ENCODE results near the gene CITED1. TPM values are rescaled to one million over a fixed set of nuclear protein-coding genes. Genes with fewer than 3 reads are reported as not detected.
"Not testable (repeated sequence)": the region's sequence is repeated elsewhere in the genome, so short reads cannot be mapped to it uniquely, and the experiment has no call there.

CITED1 gene
- total RNA-seq (2014; rRNA removed; shearing (Covaris generic); ENCODE audit: low replicate concordance): not detected in 2 replicates

DNA sequence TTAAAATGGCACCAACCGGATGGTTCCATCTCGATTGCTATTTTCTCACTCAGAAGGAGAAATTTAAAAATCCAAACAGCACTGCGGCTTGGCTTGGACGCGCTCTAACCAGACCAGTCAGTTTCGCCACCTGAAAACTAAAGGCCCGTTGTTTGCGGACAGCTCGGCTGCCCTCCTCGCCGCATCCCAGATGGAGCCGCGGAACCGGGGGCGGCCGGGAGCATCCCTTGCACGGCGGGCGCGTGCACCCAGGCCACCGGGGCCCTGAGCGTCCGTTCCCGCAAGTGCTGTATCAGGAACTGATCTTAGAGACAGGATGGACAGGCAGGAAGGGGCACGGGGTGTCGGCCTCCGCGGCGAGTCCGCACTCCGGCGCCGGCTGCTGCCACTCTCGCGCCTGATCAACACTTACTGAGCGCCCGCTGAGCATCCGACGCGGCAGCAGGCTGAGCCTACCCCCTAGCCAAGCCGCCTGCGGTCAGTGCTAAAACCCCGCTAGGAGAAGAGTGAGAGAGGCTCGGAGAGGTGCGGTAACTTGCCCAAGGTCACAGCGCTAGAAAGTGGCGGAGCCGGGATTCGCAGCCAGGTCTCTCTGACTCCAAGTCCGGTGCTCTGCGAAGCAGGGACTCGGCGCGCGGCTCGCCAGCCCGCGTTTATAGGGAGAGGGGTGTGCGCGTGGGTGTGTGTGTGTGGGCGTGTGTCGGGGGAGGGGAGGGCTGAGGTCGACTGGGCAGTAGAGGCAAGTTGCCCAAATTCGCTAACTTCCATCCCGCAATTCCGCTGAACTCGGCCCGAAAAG lies at the start of gene CITED1:
Gene CITED1 (minus strand): TSS at position 629 of the 799 bp plus-strand sequence. CDS start 3,045 bp downstream, outside the sequence.
- in situ Hi-C loops (cut with HindIII; ENCODE audit: low pct_unique_long_range_greater_than_20kb, low sequenced_read_pairs): no loop called here
- no peak for DNase-seq (ENCODE audit: low read depth)

GRCh38 chrX:72352786-72353185 lies 47.1 kb upstream of the CITED1 start:
- no peak for DNase-seq (ENCODE audit: low read depth)
- in situ Hi-C loops (cut with HindIII; ENCODE audit: low pct_unique_long_range_greater_than_20kb, low sequenced_read_pairs): no loop called here

GRCh38 chrX:72351606-72352334 lies 46.1 kb upstream of the CITED1 start:
- in situ Hi-C loops (cut with HindIII; ENCODE audit: low pct_unique_long_range_greater_than_20kb, low sequenced_read_pairs): no loop called here
- no peak for DNase-seq (ENCODE audit: low read depth)

DNA sequence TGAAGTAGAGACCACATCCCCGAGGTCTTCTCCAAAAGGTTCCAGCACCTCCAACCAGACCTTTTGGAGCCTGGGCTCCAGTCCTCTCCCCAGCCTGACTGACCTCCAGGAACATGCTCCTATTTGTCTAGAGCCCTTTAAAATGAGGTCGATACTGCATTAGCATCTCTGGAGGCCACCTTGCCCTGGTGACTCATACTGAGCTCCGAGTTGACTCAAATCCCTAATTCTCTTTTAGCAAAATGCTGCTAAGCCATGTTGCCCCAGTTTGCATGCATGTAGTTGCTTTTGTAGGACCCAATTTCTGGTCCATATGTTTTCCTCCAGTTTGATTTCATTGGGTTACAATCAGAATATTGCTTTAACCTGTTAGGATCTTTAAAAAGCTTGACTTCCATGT lies 43.5 kb upstream of the CITED1 start:
- DNase-seq (ENCODE audit: low read depth): no peak
- in situ Hi-C loops (cut with HindIII; ENCODE audit: low pct_unique_long_range_greater_than_20kb, low sequenced_read_pairs): no loop called here

GRCh38 chrX:72348247-72348979 lies 42.7 kb upstream of the CITED1 start:
- in situ Hi-C loops (cut with HindIII; ENCODE audit: low pct_unique_long_range_greater_than_20kb, low sequenced_read_pairs): no loop called here
- DNase-seq (ENCODE audit: low read depth): no peak

DNA sequence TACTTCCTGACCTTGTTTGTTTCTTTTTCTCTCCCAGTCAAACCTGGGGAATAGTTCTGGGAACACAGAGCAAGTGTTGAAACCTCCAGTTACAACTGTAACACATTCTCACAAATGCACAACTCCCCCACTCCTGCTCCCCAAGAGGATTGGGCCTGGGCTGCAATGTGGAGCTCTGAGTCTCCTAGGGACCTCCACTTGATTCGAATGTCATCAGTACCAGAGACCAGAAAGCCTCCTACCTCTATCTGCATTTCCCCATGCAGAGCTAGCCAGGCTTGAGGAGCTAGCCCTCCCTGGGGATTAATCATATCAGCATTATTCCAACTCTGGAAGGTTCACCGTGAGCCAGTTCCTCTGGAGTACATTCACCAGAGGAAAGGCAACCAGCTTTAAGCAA lies 41.7 kb upstream of the CITED1 start:
- DNase-seq (ENCODE audit: low read depth): no peak
- in situ Hi-C loops (cut with HindIII; ENCODE audit: low pct_unique_long_range_greater_than_20kb, low sequenced_read_pairs): no loop called here

DNA sequence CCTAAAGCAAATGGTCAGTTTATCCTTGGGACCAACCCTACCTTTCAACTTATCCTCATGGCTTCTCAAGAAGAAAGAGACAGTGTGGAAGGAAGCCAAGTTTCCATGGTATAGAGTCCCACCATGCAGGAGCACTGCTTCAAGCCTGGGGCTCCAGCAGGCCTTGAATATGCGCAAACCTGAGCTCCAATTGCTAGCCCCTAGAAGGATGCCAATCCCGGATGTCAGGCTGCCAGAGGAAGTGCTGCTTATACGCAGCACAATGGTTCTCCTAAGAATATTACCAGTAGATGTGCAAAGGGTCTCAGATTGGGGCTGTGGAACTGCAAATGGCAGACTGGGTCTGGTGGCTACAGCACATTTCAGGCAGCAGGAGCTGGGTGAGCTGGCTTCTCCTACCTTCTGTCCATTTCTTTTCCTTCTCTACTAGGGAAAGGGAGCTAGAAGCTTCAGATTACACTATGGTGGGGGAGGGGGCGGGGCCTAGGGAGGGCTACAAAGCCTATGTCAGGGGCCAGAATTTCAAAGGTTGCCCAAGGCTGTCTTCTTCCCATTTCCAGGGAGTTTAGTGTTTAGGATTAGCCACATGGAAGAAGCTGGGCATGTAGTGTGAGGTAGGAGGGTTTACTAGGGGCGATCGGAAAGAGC lies 40.7 kb upstream of the CITED1 start:
- in situ Hi-C loops (cut with HindIII; ENCODE audit: low pct_unique_long_range_greater_than_20kb, low sequenced_read_pairs): no loop called here
- no peak for DNase-seq (ENCODE audit: low read depth)

DNA sequence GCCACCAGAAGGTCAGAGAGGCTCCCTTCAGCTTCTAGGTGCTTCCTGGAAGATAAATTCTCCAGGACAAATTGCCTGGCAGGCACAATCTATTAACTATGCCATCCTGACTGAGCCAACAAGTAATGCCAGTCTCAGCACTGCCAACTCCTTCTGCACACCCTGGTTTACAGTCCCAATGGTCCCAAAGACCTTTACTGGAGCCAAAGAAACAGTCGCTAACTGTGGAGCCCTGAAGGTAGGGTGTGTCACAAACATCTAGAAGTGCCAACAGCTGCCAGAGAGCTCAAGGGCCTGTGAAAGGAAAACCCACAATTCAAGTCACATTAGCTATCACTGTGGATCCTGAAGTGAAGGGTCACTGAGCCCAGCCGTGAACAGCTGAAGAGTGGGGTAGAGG lies 34.9 kb upstream of the CITED1 start:
- in situ Hi-C loops (cut with HindIII; ENCODE audit: low pct_unique_long_range_greater_than_20kb, low sequenced_read_pairs): no loop called here
- no peak for DNase-seq (ENCODE audit: low read depth)

DNA sequence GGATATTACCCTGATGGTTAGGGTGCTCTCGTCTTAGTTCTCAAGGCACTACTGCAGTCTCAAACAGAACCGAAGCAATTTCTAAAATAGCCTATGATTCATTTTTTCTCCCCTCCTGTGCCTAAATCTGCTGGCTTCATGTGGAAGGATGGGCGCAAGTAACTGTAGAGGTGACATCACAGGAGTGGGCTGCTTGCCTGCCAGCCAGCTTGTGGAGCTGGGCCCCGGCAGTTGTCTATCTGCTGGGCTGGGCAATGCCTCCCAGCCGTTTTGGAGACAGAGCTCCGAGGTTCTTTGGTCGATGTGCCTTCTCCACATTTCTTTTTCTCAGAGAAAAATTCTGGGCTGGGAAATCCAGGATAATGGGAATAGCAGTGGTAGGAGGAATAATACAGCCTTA lies 34.3 kb upstream of the CITED1 start:
- no peak for DNase-seq (ENCODE audit: low read depth)
- in situ Hi-C loops (cut with HindIII; ENCODE audit: low pct_unique_long_range_greater_than_20kb, low sequenced_read_pairs): no loop called here

DNA sequence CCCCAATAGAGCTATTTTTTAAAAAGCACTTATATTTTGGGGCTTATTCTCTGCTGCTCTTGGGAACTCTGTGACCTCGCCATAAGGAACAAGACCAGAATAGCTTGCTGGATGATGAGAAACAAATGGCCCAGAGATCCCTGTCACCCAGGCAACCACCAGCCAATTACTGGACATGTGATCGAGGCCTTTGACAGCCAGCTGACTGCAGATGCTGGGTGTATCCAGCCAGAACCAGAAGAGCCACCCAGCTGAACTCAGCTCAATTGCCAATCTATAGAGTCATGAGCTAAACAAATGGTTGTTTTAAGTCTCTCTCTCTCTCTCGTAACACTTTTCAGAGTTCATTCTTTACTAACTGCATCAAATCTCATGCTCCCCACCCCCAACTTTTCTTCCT lies 24.4 kb upstream of the CITED1 start:
- no peak for DNase-seq (ENCODE audit: low read depth)
- in situ Hi-C loops (cut with HindIII; ENCODE audit: low pct_unique_long_range_greater_than_20kb, low sequenced_read_pairs): no loop called here

DNA sequence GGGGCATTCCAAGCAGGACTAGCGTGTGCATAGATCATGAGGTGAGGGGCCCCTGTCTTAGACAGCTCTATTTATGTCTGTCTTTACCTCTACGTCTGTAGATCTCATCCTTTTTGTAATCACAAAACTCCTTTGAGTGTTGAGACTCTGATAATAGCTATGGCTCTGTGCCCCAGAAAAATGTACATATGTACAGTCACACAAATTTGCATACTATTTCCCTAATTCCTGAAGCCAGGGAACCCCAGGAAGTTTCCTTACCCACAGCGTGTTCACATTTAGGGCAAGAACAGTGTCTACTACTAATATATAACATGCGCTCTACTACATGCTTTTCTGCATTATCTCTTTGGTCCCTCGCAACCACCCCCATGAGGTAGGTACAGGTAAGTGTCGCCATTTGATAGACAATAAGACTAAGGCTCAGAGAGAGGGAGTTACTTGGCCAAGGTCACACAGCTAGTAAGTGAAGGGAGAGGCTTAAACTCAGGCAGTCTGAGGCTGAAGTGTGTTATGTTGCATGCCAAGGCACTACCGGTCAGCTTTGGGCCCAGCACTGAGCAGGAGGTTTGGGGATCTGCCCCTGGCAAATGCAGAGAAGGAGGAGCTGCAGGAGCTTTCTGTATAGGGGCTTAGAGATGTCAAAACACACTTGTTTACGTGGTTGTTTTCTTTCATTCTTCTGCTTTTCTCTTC lies 21.0 kb upstream of the CITED1 start:
- in situ Hi-C loops (cut with HindIII; ENCODE audit: low pct_unique_long_range_greater_than_20kb, low sequenced_read_pairs): no loop called here
- no peak for DNase-seq (ENCODE audit: low read depth)

GRCh38 chrX:72319651-72320050 lies 13.9 kb upstream of the CITED1 start:
- DNase-seq (ENCODE audit: low read depth); in situ Hi-C loops (cut with HindIII; ENCODE audit: low pct_unique_long_range_greater_than_20kb, low sequenced_read_pairs): not testable (repeated sequence)

DNA sequence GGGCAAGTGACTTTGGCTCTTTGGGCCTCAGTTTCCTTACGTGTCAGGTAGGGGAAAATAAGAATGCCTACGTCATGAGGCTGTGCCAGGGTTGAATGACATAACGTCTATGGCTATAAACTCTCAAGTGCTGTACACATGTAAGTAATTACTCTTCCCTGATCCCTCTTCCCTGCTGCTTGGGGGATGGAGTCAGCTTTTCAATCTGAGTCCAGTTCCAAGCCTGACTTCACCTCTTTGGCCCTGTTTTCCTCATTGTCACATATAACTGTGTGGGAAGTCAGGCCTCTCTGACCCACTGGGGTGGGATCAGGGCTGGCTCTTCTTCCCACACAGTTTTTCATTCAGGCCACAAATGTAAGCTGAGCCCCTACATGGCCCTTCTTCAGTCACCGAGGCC lies 11.4 kb upstream of the CITED1 start:
- DNase-seq (ENCODE audit: low read depth): no peak
- in situ Hi-C loops (cut with HindIII; ENCODE audit: low pct_unique_long_range_greater_than_20kb, low sequenced_read_pairs): no loop called here

GRCh38 chrX:72316408-72317110 lies 10.8 kb upstream of the CITED1 start:
- in situ Hi-C loops (cut with HindIII; ENCODE audit: low pct_unique_long_range_greater_than_20kb, low sequenced_read_pairs): no loop called here
- DNase-seq (ENCODE audit: low read depth): no peak

DNA sequence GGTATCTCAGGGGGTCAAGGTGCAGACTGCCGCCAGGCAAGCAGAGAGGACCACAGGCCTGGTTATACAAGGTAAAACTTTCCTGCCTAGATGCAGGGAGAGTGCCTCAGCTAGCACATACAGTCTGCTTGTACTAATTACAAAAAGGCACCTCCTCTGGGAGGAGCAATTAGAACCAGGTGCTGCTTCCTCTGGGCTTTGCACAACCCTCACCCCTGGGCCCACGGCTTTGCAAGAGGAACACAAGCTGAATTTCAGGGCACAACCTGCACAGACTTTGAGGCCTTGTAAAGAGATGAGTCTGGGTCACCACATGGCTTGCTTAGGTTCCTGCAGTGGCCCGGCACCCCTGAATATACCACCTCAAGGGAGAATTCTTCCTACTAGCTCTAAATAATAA lies 9.2 kb upstream of the CITED1 start:
- no peak for DNase-seq (ENCODE audit: low read depth)
- in situ Hi-C loops (cut with HindIII; ENCODE audit: low pct_unique_long_range_greater_than_20kb, low sequenced_read_pairs): no loop called here

DNA sequence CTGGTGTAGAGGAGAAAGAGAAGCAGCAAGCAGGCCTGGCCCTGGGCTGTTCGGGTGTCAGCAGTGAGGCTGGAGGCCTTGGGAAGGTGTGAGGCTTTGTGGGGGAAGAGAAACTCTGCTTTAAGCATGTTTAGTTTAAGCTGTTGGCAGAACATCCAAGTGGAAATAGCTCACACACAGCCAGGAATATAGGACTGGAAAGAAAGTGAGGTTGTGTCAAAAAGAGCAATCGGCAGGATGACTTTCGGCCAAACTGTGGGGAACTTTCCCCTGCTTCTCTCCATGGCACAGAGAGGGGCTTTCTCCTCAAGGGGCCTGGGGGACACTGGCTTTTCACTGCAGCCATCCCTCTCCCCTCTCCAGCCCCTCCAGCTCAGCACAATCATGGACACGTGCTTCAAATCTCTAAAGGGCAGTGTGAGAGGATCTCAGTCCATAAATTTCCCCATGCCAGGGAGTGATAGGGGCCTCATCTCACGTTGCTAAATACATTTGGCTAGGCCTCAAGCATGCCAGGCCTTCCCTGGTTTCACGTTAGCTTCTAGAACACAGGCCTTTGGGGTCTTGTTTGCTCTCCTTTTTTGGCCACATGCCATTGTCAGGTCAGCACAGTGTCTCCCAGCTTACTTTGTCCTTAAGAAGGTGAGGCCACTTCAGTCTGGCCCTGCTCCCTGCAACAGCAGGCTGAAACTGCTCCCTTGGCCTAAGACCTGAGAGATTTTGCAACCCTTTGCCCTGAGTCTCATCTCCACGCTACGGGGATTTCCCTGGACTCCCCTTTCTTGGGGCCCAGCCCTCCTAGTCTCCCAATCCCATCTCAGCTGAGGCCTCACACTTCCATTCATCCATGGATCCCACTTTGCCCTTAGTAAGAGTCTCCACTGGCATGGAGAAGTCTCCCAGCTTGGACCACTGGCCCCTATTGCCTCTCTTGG lies 8.3 kb upstream of the CITED1 start:
- DNase-seq (ENCODE audit: low read depth): no peak
- in situ Hi-C loops (cut with HindIII; ENCODE audit: low pct_unique_long_range_greater_than_20kb, low sequenced_read_pairs): no loop called here

All from Caki2 (cell line).